Right kidney (tissue), 9 donors: ENCODE measurements around the gene ATP5F1E.

Experiments used
- DNase-seq: peaks from one replicate; pipeline ENCODE4 v3.0.0-alpha.2; 2016
- long read RNA-seq, 8 donors: transcript quantifications; one replicate each; lab custom pipeline, GENCODE V29; 2026

ATP5F1E gene
- long read RNA-seq, donor 1, transcript ATP5F1E-202 (2 exons, 1,878 nt), result minor isoform, 58 of 1,281 reads
- long read RNA-seq, donor 1, transcript ATP5F1E-201 (3 exons, 3,665 nt), result major isoform, 1,170 of 1,281 reads
- long read RNA-seq, donor 1, partial matches to known transcripts, result 53 of 1,281 reads
- long read RNA-seq, donor 1, other reads (novel, unspliced or antisense), result 0 of 1,281 reads
- long read RNA-seq, donor 2, transcript ATP5F1E-201 (3 exons, 3,665 nt), result major isoform, 758 of 814 reads
- long read RNA-seq, donor 2, transcript ATP5F1E-202 (2 exons, 1,878 nt), result minor isoform, 12 of 814 reads
- long read RNA-seq, donor 2, partial matches to known transcripts, result 44 of 814 reads
- long read RNA-seq, donor 2, other reads (novel, unspliced or antisense), result 0 of 814 reads
- long read RNA-seq, donor 3, transcript ATP5F1E-202 (2 exons, 1,878 nt), result minor isoform, 7 of 355 reads
- long read RNA-seq, donor 3, transcript ATP5F1E-201 (3 exons, 3,665 nt), result major isoform, 334 of 355 reads
- long read RNA-seq, donor 3, partial matches to known transcripts, result 14 of 355 reads
- long read RNA-seq, donor 3, other reads (novel, unspliced or antisense), result 0 of 355 reads
- long read RNA-seq, donor 4, transcript ATP5F1E-201 (3 exons, 3,665 nt), result major isoform, 513 of 577 reads
- long read RNA-seq, donor 4, transcript ATP5F1E-202 (2 exons, 1,878 nt), result minor isoform, 32 of 577 reads
- long read RNA-seq, donor 4, partial matches to known transcripts, result 32 of 577 reads
- long read RNA-seq, donor 4, other reads (novel, unspliced or antisense), result 0 of 577 reads
- long read RNA-seq, donor 5, transcript ATP5F1E-201 (3 exons, 3,665 nt), result major isoform, 739 of 767 reads
- long read RNA-seq, donor 5, partial matches to known transcripts, result 25 of 767 reads
- long read RNA-seq, donor 5, other reads (novel, unspliced or antisense), result 0 of 767 reads
- long read RNA-seq, donor 6, transcript ATP5F1E-202 (2 exons, 1,878 nt), result minor isoform, 13 of 795 reads
- long read RNA-seq, donor 6, transcript ATP5F1E-201 (3 exons, 3,665 nt), result major isoform, 730 of 795 reads
- long read RNA-seq, donor 6, partial matches to known transcripts, result 52 of 795 reads
- long read RNA-seq, donor 6, other reads (novel, unspliced or antisense), result 0 of 795 reads
- long read RNA-seq, donor 7, transcript ATP5F1E-201 (3 exons, 3,665 nt), result major isoform, 900 of 983 reads
- long read RNA-seq, donor 7, transcript ATP5F1E-202 (2 exons, 1,878 nt), result minor isoform, 12 of 983 reads
- long read RNA-seq, donor 7, partial matches to known transcripts, result 71 of 983 reads
- long read RNA-seq, donor 7, other reads (novel, unspliced or antisense), result 0 of 983 reads
- long read RNA-seq, donor 8, transcript ATP5F1E-202 (2 exons, 1,878 nt), result minor isoform, 9 of 656 reads
- long read RNA-seq, donor 8, transcript ATP5F1E-201 (3 exons, 3,665 nt), result major isoform, 628 of 656 reads
- long read RNA-seq, donor 8, partial matches to known transcripts, result 19 of 656 reads
- long read RNA-seq, donor 8, other reads (novel, unspliced or antisense), result 0 of 656 reads

DNA sequence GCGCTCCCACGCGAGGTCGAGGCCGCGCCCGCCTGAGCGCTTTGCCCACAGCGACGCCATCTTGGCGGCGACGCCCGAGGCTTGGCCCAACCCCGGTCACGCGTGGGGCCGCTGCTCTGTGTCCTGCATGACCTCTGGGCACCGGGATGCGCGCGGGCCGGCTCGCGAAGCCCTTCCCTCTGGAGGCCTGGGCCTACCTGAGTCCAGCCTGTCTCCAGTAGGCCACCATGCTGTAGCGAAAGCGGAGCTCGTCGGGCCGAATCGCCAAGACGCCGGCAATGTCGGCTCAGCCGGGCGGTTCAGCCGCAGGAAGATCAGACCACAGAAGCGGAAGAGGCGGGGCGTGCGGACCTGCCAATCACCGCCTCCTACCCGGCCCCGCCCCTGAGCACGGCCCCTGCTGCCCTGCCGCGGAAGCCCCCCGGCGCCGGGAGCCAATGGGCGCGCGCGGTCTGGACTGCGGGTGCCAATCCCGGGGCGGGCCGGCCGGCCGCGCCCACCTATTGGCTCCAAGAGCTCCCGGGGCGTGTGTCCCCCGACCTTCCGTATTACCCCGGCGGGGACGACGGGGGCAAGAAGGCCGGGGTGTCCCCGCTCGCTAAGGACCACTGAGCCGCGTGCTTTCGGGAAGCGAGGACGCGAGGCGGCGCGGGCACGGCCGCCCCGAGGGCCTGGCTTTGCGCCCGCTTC is at the start of gene ATP5F1E:
Gene ATP5F1E (minus strand): TSS at position 313 of the 690 bp plus-strand sequence. CDS start 84 bp downstream, at position 229.
- DNase-seq, result peak; percentile 94

DNA sequence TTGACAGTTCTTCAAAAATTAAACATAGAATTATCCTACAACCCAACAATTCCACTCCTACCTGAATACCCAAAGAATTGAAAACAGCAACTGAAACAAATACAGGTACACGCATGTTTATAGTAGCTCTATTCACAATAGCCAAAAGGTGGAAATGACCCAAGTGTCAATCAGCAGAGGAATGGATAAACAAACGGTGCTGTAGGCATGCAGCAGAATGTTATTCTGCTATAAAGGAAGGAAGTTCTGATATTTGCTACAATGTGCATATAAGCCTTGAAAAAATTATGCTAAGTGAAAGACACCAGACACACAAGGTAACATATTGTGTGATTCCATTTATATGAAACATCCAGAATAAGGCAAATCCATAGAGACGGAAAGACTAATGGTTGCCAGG is 48.9 kb upstream of the ATP5F1E start:
- DNase-seq, result no peak

DNA sequence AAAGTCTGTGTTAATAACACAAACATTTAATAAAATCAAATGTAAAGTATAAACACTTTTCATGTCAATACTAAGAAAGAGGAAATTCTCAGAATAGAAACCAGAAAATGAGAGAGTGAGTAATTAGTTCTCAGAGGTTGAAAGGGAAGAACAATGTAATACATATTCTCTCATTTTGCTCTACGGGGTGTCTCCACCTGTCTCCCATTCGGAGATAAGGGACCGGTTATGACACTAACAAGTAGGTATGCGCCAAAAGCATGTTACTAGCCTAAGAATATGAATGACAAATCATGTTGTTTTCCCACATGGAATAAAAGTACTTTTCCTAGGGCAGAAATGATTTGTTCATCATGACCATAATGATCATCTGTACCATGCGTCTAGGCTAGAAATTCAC is 46.1 kb upstream of the ATP5F1E start:
- no peak for DNase-seq

DNA sequence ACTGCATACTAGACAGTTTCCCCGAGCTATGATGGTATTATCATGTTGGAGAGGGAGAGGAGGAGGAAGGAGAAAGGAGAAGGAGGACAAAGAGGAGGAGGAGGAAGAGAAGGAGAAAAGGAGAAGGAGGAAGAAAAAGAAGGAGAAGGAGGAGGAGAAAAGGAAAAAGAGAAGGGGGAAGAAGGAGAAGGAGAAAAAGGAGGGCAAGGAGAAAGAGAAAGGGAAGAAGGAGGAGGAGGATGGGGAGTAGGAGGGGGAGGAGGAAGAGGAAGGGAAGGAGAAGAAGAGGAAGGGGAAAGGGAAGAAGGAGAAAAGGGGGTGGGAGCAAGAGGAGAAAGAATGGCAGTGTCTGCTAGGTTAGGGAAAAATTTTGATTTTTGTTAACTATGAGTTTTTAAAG is 45.6 kb upstream of the ATP5F1E start:
- no peak for DNase-seq

DNA sequence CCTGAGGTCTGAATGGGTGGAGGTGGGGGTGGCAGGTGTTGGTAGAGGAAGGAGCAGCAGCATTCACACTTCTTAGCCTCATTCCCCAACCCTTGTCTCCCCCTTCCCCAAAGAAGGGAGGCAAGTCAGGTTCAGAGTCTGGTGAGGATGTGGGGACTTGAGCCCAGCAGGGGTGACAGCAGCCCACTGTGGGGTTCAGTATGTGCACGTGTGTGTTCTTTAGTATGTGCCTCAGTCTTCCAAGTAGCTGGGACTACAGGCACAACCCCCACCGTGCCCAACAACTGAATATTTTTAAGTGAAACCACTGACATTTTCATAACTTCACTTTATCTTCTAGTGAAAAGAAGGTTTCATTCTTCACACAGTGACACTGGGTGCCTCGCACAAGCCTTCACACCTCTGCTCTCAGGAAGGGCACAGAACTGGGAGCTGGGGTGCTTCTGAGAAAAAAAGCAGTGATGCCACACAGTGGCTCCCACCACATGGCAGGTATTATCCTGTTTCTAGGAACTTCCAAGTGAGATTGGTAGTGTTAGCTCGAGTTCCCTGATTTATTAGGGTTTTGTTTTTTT is 43.9 kb upstream of the ATP5F1E start:
- no peak for DNase-seq

DNA sequence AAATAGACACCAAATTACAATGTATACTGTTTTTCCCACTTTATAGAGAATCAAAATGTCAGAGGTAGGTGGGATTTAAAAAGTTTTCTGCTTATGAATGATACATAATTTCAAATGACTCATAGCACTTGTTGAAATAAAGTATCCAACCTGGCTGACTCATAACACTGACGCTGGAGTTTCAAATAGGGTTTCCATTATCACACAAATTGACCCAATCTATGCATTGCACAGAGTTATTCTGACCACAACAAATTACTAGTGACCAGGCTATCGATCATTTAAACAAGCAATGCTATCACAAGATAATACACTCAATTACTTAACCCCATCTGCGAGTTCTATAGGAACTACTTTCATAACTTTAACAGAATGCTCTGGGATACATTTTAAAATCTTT is 42.3 kb upstream of the ATP5F1E start:
- DNase-seq, result no peak

DNA sequence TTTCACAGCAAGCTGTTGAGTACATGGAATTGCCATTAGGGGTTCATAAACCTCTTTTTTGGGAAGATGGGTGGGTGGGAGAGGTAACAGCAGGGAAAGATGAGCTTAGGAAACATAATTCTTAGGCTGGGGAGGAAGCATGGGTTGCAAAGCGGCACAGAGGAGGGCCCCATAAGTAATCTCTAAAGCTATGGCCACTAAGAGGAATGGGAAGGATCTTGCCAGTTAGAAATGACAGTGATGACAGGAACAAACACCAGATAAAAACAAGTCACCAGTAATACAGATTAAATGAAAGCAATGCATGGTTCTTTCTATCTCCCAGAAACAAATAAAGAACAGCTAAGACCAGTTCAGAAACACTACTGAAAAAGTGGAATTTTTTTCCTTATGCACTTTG is 41.4 kb upstream of the ATP5F1E start:
- no peak for DNase-seq

DNA sequence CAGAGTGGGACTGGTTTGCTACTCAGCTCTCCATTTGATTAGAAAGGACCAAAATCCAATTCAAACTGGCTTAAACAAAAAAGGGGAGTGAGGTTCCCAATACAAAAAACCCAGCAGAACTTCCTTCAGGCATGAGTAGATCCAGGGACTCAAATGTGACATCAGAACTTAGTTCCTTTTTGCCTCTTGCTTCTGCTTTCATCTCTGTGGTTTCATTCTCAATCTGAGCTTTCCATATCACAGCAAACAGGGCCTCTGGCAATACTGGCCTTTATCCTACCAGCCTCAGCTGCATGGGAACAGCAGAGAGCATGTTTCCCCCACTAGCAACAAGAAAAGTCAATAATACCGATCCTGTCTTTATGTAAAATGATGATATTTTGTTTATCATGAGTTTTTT is 39.1 kb upstream of the ATP5F1E start:
- DNase-seq, result no peak

DNA sequence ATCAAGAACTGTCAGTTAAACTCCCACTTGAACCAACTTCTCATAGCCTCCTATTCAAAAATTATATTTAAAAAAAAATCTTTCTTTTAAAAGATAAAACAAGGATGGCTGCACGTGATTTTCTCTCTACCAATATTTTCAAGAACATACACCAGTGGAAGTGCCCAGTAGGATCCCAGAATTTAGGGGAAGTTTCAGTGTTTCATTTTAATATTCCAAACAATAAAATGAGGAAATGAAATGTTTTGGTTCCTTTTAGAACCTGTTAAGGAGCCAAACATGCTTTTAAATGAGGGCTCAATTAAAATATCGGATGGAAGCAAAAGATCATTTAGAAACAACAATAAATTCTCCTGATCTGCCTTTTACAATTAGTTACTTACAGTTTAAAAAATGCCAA is 36.9 kb upstream of the ATP5F1E start:
- DNase-seq, result no peak

DNA sequence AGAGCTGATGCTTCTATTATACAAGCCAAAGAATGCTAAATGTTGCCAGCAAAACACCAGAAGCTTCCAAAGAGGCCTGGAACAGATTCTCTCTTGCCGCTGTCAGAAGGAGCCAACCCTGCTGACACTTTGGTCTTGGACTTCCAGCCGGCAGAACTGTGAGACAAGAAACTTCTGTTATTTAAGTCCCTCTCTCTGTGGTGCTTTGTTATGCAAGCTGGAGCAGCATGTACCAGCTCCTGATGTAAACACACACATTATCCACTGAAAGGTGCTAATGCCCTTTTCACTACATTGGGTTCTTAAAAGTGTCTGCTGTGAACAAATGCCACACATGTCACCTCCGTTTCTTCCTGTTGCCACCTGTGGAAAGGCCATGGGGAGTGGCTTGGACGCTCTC is 36.4 kb upstream of the ATP5F1E start:
- DNase-seq, result no peak

DNA sequence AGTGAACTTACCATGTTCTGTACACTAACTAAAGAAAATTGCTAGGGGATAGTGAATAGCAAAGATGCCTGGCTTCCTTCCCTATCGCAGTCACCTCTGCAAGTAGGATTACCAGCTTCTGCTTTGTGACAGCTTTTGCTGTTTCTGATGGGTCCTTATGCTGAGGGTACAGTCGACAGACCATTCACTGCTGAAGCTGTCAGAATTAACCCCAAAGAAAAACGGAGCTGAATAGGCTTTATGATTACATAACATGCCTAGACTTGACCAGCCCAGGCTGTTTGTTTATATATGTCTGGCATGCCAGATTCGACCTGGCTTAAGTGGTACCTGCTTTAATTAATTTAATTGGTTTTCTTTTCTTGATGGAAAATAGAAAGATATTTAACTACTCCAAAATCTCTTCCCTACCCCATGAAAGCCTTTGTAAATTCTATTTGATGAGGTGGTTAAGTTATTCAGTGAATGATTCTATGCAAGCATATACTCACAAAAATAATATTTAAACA is 32.1 kb upstream of the ATP5F1E start:
- DNase-seq, result no peak

DNA sequence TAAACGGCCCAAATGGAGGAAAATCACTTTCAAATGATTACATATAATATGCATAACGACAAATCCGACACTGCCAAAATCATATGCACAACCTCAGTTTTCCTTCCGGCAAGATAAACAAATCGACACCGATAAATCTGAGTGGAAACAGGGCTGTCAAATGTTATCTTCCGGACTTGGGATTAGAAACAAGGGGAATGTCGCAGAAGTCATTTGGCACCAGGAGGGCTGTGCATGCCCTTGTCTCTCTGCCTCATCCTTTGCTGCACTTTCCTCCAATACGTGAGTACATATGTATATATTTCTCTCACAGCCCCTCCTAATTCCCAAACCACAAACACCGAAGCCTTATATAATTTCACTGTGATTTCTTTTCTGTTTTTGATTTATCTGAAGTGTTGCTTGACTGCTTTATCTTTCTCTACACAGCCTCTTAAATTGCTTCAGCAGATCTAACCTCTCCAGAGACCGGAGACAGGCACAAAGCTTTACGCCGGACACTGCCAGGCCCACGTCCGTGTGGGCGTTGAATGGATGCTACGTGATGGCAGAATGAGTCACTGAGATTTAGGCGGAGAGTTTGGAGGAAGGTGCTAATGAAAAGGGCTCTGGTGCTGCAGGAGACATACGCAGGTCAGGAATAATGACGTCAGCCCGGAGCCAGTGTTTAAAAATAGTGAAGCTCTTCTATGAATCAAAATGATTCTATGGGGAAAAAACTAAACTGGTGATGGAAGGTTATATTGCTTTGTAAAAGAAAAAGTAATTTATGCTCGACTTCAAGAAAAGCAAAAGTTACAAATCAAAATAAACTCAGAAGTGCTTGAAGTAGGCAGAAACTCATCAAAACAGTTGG is 31.5 kb upstream of the ATP5F1E start:
- DNase-seq, result no peak

DNA sequence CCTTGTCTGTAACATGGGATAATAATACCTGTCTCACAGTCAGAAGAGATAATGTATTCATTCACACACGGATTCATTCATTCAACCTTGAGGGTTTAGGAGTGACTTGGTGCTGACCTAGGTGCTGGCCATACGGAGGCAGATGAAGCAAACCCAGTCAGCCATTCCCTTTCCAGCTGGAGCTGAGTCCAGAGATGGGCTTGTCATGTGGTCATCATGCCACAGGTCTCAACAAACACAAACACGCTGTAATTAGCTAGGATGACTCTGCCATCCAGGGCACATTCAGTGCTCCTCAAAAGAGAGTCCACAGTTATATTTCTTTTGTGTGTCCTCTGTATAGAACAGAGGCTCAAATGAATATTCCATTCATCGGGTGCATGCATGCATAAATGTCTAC is 29.9 kb upstream of the ATP5F1E start:
- DNase-seq, result no peak

DNA sequence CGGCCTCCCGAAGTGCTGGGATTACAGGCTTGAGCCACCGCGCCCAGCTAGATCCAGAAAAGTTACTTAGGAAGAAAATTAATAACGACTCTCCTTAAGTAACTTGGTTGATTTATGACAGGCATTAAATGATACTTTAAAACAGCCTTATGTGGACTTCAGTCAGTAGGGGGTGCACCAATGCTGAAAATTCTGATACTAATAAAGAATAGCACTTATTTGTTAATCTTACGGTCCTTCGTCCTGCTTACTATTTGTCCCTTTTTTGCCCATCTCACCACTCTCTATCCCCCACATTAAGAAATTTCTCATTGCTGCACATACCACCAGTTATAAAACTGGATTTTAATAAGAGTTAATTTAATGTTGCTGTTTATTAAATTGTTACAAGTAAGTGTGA is 23.2 kb upstream of the ATP5F1E start:
- no peak for DNase-seq

DNA sequence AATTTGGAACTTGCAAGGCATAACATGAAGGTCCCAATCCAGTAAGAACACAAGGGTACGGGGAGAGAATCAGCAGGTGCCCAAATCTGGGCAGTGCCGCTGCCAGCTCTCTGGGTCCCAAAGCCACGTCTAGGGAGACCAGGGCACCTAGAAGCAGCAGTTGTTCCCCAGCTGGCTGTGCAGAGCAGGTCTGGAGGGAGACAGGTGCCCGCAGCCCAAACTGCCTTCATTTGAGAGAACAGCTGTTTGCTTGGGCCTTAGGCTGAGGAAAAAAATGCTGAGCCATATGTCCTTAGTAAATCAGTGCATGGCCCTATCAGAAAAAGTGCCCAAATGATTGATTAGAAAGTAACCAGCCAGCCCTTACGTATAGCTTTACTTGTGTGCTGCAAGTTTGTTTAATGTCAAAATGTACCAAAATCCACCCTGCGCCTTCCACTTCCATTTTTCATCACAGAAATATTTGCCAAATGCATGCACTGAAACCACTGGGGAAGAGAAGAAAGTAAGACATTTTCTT is 19.6 kb upstream of the ATP5F1E start:
- no peak for DNase-seq

DNA sequence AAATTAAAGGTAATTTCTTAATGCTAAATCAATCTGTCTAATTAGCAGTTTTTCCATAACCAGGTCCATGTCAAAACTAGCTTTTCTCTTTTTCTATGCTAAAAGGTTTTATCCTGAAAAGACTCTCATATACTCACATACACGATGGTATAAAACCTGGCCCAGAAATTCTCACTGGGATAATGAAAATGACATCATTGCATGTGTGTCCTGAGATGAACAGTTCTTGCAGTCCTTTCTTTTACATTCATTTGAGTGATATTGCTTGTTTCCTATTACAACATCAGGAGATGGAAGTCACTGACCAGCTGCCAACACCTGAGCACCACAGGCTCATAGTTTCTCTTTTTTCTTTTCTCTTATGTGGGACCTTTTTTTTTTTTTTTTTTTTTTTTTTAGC is 18.3 kb upstream of the ATP5F1E start:
- DNase-seq, result no peak

DNA sequence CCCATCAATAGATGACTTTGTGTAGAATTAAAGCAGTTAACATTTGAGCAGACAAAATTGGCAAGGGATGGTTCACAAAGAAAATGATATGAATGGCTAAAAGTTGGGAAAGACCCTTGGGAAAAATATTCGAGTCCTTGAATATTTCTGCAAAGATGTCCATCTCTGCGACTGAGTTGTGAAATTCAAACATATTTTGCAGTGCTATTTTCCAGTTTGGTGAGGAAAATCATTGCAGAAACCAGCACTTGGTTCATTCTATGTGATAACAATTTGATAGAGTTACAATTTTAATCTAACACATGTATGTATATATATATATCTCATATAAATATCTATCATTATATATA is 16.5 kb upstream of the ATP5F1E start:
- DNase-seq, result no peak

DNA sequence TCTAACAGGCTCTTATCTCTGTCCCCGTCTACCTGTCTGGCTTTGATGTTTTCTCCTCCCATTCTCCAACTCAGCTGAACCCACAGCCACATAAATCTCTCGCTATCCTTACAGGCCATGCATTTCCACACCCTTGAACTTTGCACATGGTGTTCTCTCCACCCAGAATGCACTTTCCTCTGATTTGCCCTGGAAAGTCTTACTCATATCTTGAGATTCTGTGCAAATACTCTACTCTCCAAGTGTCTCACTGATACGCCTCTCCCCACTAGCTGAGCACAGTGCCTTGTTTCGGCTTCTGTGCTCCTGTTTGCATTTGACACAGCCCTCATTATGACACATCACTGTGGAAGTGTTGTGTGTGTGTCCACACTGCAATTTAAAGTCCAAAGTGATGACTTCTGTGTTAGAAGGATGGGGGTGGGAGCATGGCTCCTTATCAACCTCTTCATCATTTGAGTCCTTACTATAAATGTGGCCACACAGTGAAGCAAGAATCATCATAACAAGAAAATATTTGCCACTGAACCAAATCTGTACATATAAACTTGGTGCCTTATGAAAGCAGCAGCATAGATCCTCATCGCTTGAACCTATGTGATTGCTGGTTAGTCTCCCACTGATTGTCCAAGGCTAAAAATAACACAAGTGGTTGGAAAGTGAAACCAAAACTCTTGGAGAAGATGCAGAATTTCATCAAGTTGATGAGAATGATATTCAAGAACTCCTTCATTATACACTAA is 16.0 kb upstream of the ATP5F1E start:
- no peak for DNase-seq

DNA sequence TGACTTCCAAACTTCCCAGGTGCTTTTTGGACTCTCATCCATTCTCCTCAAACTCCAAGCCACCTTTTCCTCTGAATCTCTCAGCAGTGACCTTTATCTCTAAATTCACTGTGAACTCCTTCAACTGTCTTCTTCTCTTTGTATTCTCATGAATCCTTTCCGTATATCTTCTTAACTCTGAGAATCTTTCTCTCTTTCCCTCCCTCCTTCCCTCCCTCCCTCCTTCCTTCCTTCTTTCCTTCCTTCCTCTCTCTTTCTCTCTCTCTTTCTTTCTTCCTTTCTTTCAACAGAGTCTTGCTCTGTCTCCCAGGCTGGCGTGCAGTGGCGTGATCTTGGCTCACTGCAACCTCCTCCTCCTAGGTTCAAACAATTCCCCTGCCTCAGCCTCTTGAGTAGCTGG is 14.7 kb upstream of the ATP5F1E start:
- DNase-seq, result no peak
